HG02759 (cell line): ENCODE data around the gene KLHL2.
"Not testable (repeated sequence)": the region's sequence is repeated elsewhere in the genome, so short reads cannot be mapped to it uniquely, and the experiment has no call there.

Experiments
- ATAC-seq: cut with Tn5 transposase; IDR thresholded peaks from one replicate; pipeline ENCODE4 v1.9.1; 2021; ENCODE audit warnings: mild to moderate bottlenecking, moderate library complexity; ENCODE audit not compliant: unreplicated experiment

Gene KLHL2

DNA sequence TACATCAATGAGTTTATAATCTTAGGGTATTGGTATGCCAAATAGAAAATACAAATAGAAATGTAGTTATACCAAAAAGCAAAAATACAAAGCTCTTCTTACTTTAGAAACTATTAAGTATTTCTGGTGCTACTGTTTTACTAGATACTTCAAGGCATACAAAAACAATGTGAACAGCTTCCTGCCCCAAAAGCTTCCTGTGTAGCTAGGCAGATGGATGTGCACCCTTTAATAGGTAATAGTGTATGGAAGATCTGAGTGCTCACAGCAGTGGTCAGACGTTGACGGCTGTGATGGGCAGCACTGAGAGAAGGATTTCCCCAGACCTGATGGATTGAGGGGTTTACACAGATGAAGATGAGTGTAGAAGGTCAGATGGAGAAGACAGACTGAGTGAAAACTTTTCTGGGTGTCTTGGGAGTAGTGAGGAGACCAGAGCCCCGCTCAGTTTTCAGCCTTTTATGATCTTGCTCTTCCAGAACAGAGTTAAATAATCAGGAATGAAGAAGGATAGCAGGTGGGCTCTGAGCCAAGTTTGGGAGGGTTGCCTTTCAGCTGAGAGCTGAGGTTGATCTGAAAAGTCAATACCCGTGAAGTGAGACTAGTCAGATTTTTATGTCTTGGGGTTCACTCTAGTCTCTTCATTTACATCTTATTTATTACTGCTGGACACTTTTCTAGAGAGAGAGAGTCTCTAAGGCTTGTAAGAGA is 22.3 kb downstream of the KLHL2 start:
- not testable (repeated sequence) for ATAC-seq

DNA sequence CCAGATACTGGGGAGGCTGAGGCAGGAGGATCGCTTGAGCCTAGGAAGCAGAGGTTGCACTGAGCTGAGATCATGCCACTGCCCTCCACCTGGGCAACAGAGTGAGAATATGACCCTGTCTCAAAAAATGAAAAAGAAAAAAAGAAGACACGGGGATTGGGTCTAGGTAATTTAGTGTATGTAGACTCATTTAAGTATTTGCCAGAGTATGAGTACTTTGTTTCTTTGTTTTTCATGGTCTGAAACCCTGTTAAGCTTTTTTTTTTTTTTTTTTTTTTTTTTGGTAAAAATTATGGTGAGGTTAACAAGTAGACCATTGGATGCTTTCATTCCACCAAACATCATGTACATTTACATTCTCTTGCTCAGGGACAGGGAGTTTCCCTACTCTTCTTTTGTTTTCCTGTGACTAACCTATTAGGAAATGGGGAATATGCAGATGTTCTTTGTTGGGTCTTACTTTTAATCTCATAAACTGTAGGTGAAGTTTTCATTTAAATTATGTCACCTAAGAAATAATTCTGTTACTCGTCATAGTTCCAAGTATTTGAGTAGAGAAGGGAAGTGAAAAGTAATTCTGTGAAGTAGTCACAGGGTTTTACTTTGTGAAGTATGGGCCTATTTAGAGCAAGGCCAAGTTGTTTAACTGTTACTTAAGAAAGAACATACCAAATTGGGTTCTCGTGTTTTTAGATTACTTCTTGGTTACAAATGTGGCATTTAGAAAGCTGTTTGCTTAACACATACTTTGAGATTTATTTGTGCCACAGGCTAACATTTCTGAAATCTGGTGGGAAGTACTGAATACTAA is 25.5 kb downstream of the KLHL2 start:
- peak; percentile 51 for ATAC-seq

DNA sequence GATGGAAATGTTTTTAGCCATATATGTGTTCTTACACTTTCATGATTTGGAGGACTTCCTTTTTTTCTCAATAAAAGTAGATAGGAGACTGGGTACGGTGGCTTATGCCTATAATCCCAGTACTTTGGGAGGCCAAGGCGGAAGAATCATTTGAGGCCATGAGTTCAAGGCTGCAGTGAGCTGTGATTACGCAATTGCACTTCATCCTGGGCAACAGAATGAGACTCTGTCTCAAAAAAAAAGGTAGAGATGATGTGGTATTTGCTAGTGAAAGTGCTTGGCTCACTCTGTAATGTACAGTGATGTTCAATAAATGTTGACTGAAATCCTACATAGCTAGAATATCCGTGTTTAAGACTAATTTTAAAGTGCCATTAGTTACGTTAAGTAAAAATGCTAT is 27.4 kb downstream of the KLHL2 start:
- no peak for ATAC-seq

DNA sequence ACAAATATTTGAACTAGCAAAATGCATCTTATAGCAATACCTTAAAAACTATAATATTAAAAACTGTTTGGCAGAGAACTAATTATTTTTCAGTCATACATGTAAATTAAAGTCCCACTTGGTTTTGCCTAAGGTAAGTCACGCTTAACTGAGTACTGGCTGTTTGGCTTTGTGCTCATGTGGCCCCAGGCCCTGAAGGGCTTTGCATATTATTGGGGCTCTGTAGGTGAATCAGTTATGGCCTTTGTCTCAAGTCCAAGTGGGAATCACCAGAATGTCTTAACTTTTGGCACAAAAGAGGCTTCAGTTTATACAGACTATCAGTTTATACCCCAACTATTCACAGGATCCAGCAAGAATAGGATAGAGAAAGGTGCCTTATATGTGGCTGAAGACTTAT is 29.5 kb downstream of the KLHL2 start:
- ATAC-seq = not testable (repeated sequence)

DNA sequence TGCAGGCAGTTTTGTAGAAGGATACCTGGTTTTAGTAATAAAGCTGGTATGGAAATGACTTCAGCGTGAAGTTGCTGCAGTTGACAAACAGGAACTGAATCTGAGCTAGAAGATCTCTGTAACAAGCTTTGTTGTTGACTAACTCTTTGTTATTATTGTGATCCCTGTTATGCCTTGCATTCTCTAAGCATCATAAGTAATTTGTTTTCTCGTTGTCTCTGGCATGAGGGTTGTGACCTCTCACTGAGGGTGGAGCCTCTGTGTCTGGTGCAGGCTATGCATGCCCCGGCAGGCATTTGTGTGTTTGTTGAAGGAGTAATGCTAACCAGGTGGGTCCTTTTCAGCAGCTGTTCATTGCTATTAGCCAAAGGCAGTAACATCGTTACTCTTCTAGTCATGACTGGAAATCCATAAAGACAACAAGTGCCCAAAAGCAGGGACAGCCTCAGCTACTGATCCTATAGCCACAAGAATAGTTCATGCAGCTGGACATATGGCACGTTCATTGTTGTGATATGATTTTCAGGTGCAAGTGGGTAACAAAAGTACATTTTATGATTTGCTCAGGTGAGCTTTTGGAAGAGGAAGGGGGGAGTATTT is 30.8 kb downstream of the KLHL2 start:
- peak; percentile 66 for ATAC-seq

DNA sequence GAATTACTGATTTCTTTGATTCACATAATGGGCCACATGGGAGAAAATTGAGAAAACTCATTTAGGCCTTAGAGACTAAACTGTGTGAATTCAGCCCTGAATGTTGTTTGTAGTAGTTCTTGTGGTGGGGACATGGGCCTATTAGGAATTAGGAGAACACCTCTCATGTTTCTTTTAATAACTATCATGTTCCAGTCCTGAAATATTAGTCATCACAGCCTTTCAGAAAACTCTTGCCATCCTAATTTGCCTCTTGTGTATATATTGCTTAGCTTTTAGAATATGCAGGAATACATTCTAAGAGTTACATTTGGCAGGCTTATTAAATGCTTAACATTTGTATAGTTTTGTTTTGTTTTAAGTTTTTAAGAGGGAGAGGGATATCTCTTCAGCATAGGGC is 33.4 kb downstream of the KLHL2 start:
- not testable (repeated sequence) for ATAC-seq

DNA sequence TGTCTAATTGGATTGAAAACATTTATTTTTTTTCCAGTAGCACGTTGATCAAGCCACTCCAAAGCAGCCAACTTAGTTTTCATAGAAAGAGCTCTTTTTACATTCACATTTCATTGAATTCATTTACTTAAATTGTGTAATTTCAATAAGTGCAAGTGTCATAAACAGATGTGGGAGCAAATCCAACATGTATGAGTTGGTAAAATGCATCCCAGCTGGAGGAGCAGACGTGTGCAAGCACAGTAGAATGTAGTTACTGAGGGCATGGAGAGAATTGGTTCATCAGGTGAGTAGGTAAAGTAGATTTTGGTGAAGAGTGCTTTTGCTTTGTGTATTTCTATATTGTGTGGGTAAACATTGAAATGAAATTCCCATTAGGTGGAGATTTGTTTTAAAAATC is 36.8 kb downstream of the KLHL2 start:
- ATAC-seq = not testable (repeated sequence)

DNA sequence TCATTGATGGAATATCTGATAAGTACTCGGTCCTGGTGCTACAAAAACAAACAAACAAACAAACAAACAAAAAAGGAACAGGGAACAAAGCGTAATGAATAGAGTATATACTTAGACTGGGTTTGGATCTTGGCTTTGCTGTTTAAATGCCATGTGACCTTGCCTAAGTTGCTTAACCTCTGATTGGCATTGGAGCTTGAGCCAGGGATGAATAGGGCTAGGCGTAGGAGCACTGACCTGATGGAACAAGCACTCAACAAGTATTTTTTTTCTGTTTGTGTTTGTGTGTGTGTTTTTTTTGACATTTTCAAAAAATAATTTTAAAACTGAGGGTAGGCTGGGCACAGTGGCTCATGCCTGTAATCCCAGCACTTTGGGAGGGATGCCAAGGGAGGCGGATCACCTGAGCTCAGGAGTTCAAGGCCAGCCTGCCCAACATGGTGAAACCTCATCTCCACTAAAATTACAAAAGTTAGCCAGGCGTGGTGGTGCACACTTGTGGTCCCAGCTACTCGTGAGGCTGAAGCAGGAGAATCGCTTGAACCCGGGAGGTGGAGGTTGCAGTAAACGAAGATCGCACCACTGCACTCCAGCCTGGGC is 37.3 kb downstream of the KLHL2 start:
- ATAC-seq = not testable (repeated sequence)

DNA sequence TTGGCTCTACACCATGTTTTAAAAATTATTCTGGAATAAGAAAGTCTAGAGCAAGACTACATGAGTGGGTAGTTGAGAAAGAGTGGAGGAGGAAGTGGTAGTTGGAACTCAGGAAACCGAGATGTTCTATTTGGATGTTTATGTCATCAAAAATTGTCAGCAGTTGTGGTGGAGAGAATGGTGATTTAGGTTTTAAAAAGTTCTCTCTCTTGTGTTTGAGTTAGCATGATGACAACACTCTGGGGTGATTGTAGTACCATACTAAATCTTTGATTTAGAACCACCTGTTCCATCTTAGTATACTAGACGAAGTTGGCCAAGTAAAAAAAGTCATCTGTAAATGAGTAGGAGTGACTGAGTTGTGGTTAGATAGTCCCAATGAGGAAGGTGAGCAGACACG is 40.7 kb downstream of the KLHL2 start:
- ATAC-seq = no peak

DNA sequence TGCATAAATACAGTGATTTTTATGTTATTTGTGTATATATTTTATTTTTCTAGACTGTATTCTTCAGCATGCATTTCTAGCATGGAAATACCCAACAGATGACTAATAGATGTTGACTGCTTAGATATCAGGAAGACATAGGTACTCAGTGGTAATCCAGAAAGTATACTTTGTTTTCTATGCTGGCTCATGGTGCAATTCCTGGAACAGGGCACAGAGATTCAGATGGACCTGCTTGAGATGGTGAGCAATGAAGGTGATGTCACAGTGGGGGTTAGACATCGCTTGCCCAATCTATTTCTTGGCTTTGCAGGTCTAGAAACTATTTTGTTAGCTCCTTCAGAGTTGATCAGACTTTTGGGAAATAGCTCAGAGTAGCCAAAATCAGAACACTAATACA is 41.5 kb downstream of the KLHL2 start:
- not testable (repeated sequence) for ATAC-seq

DNA sequence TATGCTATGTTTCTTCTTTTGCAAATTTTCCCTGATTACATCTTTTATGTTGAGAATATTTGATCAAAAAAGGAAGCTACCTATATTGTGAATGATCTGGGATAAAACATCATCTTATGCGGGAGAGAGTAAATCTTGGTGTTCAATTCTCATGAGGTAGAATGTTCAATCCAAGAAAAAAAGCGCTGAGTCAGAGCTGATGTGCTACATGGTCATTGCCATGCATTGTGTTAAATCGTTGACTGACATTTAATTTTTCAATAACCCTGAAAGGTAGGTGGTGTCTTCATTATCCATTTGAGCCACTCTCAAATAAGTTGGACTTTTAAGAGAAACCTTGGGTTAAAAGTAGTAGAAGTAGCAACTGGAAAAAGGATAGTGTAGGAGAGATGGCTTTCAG is 47.4 kb downstream of the KLHL2 start:
- ATAC-seq = not testable (repeated sequence)

DNA sequence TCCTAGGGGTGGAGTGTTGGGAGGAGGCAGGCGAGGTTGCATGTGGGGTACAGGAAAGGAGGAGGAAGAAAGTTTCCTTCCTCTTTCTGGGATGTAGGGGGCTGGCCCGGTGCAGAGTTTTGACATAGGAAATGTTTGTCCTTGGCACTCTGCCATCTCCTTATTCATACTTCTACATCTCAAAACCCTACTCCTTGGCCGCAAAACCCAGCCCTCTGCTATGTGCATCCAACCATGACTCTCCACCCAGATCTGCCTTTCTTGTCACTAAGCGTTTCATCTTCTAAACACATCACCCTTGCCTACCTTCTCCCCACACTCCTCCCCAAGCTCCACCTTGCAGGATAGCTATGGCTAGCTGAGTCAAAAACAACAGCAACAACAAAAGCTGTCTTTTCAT is 48.1 kb downstream of the KLHL2 start:
- ATAC-seq = peak; percentile 95

DNA sequence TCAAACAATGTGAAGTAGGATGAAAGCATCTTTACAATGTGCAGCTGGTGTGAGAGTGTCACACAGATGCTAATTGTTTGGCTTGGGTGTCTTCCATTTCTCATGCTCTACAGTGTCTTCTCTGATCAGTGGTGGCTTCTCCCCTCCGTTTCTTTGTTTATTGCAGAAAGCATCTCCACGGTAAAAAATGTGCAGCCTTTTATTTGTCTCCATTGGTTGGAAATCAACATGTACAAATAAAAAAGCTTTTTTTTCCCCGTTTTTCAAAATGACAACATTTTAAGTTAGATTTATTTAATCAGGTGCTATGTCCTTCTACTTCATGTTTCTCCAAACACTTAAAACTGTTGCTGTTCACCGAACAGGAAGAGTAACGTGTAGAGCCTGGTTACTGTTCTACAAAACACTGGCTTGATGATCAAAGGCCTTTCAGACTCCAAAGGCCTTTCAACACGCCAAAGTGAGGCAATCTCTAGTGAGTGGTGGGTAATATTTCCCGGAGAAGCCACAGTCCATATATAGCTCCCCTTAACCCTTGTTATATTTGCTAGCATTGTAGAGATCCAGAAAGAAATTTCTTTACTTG is 48.8 kb downstream of the KLHL2 start:
- peak; percentile 13 for ATAC-seq

DNA sequence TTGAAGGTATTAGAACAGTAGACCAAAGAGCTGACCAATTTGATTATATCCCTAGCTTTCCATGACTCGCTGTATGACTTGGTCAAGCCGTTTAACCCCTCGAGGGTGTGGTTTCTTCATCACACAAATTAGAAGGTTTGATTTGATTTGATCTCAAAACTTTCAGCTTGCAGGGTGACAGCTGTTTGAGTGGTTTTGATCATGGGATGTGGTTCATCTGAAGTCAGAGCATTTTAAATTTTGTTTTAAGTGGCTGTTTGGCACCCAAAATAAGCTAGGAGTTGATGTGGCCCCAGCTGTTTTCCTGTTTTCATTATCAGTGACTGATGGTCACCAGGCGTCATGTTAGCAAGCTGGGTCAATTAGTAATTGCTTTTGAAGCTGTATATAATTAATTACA is 52.4 kb downstream of the KLHL2 start:
- ATAC-seq = not testable (repeated sequence)

DNA sequence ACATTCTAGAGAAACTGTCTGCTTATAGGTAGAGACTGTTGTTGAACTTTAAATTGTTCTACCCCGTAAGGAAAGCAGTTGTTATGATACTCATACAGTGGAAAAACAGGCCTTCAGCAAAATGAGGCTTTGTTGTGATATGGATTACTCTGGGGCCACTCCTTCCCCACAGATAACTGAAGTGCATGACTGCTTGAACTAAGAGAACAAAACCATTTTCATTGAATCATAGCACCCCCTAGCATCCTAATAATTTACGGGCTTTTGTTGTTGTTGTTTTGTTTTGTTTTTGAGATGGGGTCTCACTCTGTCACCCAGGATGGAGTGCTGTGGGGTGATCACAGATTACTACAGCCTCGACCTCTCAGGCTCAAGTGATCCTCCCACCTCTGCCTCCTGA is 54.9 kb downstream of the KLHL2 start:
- not testable (repeated sequence) for ATAC-seq

DNA sequence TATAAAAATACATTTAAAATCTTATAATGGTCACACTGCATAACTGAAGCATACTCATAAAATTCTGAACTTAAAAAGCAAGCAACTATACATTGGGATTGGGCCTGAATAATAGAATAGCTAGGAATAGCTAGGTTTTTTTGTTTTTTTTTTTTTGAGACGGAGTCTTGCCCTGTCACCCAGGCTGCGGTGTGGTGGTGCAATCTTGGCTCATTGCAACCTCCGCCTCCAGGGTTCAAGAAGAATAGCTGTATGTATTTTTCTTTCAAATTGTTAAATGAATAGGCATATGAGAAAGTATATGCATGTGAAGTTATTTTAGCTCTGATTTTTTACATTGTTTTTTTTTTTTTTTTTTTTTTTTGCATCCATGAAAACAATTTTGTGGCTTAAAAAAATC is 56.1 kb downstream of the KLHL2 start:
- not testable (repeated sequence) for ATAC-seq

DNA sequence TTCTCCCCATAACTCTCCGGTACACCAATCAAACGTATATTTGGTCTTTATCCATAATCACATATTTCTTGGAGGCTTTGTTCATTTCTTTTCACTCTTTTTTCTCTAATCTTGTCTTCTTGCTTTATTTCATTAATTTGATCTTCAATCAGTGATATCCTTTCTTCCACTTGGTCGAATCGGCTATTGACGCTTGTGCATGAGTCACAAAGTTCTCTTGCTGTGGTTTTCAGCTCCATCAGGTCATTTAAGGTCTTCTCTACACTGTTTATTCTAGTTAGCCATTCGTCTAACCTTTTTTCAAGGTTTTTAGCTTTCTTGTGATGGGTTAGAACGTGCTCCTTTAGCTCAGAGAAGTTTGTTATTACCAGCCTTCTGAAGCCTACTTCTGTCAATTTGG is 62.6 kb downstream of the KLHL2 start:
- not testable (repeated sequence) for ATAC-seq

DNA sequence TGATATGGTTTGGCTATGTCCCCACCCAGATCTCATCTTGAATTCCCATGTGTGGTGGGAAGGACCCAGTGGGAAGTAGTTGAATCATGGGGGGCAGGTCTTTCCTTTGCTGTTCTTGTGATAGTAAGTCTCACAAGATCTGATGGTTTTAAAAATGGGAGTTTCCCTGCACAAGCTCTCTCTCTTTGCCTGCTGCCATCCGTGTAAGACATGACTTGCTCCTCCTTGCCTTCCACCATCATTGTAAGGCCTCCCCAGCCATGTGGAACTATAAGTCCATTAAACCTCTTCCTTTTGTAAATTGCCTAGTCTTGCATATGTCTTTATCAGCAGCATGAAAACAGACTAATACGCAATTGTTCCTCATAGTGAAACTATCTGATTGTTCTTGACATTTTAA is 66.1 kb downstream of the KLHL2 start:
- not testable (repeated sequence) for ATAC-seq

DNA sequence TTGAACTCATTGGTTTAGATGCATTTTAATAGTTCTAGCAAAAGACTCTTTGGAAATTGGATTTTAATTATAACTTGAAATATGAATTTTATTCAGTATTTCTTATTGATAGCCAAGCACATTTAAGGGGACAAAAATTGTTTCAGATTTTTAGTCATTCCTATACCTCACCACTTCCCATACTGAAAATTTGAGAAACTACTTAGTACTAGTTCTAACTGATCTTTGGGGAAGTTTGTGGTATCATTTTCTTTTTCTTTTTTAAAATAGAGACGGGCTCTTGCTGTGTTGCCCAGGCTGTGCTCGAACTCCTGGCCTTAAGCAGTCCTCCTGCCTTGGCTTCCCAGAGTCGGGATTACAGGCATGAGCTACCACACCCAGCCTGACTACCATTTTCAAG is 68.0 kb downstream of the KLHL2 start:
- not testable (repeated sequence) for ATAC-seq

DNA sequence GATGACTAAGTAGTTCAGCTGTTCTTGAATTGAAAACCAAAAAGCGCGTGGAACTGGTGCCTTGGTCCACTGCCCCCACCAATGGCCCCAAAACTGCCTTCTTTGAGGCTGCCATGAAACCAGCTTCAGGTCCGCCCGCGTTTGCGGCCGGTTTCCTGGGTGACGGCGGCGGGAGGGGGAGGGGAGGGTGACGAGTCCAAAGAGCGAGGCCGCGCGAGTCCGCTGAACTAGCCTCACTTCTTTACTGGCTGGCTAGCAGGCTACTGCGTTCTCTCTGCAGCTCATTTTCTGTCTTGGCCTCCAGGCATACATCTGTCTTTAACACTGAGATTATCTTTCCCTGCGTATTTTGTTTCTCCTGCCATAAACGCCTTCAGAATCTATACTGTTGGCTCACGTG is 72.2 kb downstream of the KLHL2 start:
- not testable (repeated sequence) for ATAC-seq

DNA sequence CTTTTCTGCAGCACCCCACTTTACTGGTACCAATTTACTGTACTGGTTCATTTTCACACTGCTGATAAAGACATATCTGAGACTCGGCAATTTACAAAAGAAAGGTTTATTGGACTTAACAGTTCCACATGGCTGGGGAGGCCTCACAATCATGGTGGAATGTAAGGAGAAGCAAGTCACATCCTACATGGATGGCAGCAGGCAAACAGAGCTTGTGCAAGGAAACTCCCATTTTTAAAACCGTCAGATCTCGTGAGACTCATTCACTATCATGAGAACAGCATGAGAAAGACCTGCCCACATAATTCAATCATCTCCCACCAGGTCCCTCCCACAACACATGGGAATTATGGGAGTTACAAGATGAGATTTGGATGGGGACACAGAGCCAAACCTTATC is 77.3 kb downstream of the KLHL2 start:
- not testable (repeated sequence) for ATAC-seq
